Measurements from ENCODE around the gene PRKCA.
"Not testable (repeated sequence)": the region's sequence is repeated elsewhere in the genome, so short reads cannot be mapped to it uniquely, and the experiment has no call there.

- TF ChIP-seq CTCF (IDR thresholded peaks at IDR 0.05); FOXS1 (CRISPR knock-in tag; IDR thresholded peaks at IDR 0.05); USF2 (IDR thresholded peaks at IDR 0.05); RARB (CRISPR knock-in tag; IDR thresholded peaks at IDR 0.05); EP300 (IDR thresholded peaks at IDR 0.05); MAFK (IDR thresholded peaks at IDR 0.05; ENCODE audit: partially characterized antibody); ZNF302 (CRISPR knock-in tag; IDR thresholded peaks at IDR 0.05); ESRRA (IDR thresholded peaks at IDR 0.05; ENCODE audit: borderline replicate concordance, low read length); POLR2A (IDR thresholded peaks at IDR 0.05; ENCODE audit: low read length); MAZ (IDR thresholded peaks at IDR 0.05; ENCODE audit: borderline replicate concordance, low read depth, low read length); RAD21 (conservative IDR thresholded peaks at IDR 0.05 in 1 of 2, IDR thresholded peaks at IDR 0.05 in 1 of 2); JUNB (IDR thresholded peaks at IDR 0.05); MAX (IDR thresholded peaks at IDR 0.05); SMC3 (IDR thresholded peaks at IDR 0.05): not testable (repeated sequence)
Observed at GRCh38 chr17:66725438-66725837, 423.0 kb downstream of the PRKCA start.
